ENCODE data around the gene ZNF782.
"Not testable (repeated sequence)": the region's sequence is repeated elsewhere in the genome, so short reads cannot be mapped to it uniquely, and the experiment has no call there.

Gene ZNF782

GRCh38 chr9:96853781-96854650 lies at the start of gene ZNF782:
TSS of gene ZNF782 (minus strand) at chr9:96854514. CDS start at chr9:96851961, 2,553 bp downstream.
- no peak for TF ChIP-seq EZH2 (IDR thresholded peaks at IDR 0.05; ENCODE audit: borderline replicate concordance, low read length)
- Histone ChIP-seq H2AFZ (ENCODE audit: low read length) (peak within 1 kb of the TSS; percentile 87; the same call in 1 of the 2 replicates), H3K27me3 (ENCODE audit: insufficient read depth, low read length) (no peaks in the 10 kb centered on the region), H3K79me2 (ENCODE audit: insufficient read depth, low read length) (peaks cover 25% of the 10 kb centered on the region), H3K4me3 (ENCODE audit: low read depth, low read length, poor library complexity, severe bottlenecking) (peak within 1 kb of the TSS; percentile 90), H3K9me2 (ENCODE audit: low read depth, low read length) (no peaks in the 10 kb centered on the region), H3K9me3 (ENCODE audit: low read length) (peaks cover 16% of the 10 kb centered on the region), H3K4me2 (ENCODE audit: low read length) (peak within 1 kb of the TSS; percentile 73), H3K9ac (ENCODE audit: low read length) (peak within 1 kb of the TSS; percentile 98), H3K36me3 (ENCODE audit: insufficient read depth, low read length) (peaks cover 35% of the 10 kb centered on the region), H3K4me1 (ENCODE audit: insufficient read depth, low read length, severe bottlenecking) (peaks cover 27% of the 10 kb centered on the region), H3F3A (ENCODE audit: insufficient read depth, low read length) (no peaks in the 10 kb centered on the region), H4K20me1 (ENCODE audit: insufficient read depth, low read length) (no peaks in the 10 kb centered on the region), H3K27ac (ENCODE audit: low read depth, low read length, poor library complexity, severe bottlenecking) (peak within 1 kb of the TSS; percentile 29)

DNA sequence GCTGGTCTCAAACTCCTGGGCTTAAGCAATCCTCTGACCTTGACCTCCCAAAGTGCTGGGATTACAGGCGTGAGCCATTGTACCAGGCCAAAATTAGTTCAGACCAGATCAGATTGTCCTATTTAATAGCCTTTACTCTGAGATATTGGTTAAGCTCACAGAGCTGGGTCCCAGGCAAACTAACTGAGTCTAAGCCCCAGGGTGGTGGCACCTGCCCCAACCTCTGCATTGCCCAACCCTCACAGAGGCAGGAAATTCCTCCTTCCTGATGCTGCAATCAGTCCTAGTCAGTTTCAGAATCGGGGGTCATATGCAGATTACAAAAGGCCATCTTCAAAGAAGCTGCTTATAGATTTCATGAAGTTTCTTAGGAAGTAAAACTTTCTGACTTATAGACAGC lies 45.7 kb upstream of the ZNF782 start:
- not testable (repeated sequence) for H3K4me1 ChIP-seq (ENCODE audit: insufficient read depth, low read length, severe bottlenecking); H2AFZ ChIP-seq (ENCODE audit: low read length); H3K9ac ChIP-seq (ENCODE audit: low read length); H3F3A ChIP-seq (ENCODE audit: insufficient read depth, low read length); H3K27me3 ChIP-seq (ENCODE audit: insufficient read depth, low read length); H3K4me2 ChIP-seq (ENCODE audit: low read length); H3K27ac ChIP-seq (ENCODE audit: low read depth, low read length, poor library complexity, severe bottlenecking); H4K20me1 ChIP-seq (ENCODE audit: insufficient read depth, low read length); H3K79me2 ChIP-seq (ENCODE audit: insufficient read depth, low read length); H3K36me3 ChIP-seq (ENCODE audit: insufficient read depth, low read length); H3K4me3 ChIP-seq (ENCODE audit: low read depth, low read length, poor library complexity, severe bottlenecking); H3K9me2 ChIP-seq (ENCODE audit: low read depth, low read length); H3K9me3 ChIP-seq (ENCODE audit: low read length)

- H3K79me2 ChIP-seq (ENCODE audit: insufficient read depth, low read length), result no peaks in the 10 kb centered on the region
- no peaks in the 10 kb centered on the region for H3K36me3 ChIP-seq (ENCODE audit: insufficient read depth, low read length)
- H3F3A ChIP-seq (ENCODE audit: insufficient read depth, low read length), result no peaks in the 10 kb centered on the region
- no peak overlapping the region for H2AFZ ChIP-seq (ENCODE audit: low read length)
- no peak overlapping the region for H3K4me3 ChIP-seq (ENCODE audit: low read depth, low read length, poor library complexity, severe bottlenecking)
- no peaks in the 10 kb centered on the region for H4K20me1 ChIP-seq (ENCODE audit: insufficient read depth, low read length)
- no peak overlapping the region for H3K4me2 ChIP-seq (ENCODE audit: low read length)
- H3K9me3 ChIP-seq (ENCODE audit: low read length), result no peaks in the 10 kb centered on the region
- H3K27me3 ChIP-seq (ENCODE audit: insufficient read depth, low read length), result no peaks in the 10 kb centered on the region
- TF ChIP-seq, protein P1, sequence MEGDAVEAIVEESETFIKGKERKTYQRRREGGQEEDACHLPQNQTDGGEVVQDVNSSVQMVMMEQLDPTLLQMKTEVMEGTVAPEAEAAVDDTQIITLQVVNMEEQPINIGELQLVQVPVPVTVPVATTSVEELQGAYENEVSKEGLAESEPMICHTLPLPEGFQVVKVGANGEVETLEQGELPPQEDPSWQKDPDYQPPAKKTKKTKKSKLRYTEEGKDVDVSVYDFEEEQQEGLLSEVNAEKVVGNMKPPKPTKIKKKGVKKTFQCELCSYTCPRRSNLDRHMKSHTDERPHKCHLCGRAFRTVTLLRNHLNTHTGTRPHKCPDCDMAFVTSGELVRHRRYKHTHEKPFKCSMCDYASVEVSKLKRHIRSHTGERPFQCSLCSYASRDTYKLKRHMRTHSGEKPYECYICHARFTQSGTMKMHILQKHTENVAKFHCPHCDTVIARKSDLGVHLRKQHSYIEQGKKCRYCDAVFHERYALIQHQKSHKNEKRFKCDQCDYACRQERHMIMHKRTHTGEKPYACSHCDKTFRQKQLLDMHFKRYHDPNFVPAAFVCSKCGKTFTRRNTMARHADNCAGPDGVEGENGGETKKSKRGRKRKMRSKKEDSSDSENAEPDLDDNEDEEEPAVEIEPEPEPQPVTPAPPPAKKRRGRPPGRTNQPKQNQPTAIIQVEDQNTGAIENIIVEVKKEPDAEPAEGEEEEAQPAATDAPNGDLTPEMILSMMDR (IDR thresholded peaks at IDR 0.05; ENCODE audit: low read length), result no peak
- H3K9ac ChIP-seq (ENCODE audit: low read length), result no peak overlapping the region
- H3K27ac ChIP-seq (ENCODE audit: low read depth, low read length, poor library complexity, severe bottlenecking), result no peak overlapping the region
- no peaks in the 10 kb centered on the region for H3K4me1 ChIP-seq (ENCODE audit: insufficient read depth, low read length, severe bottlenecking)
- no peaks in the 10 kb centered on the region for H3K9me2 ChIP-seq (ENCODE audit: low read depth, low read length)
Measured at GRCh38 chr9:96892131-96892530, 37.8 kb upstream of the ZNF782 start.

GRCh38 chr9:96888591-96888990 lies 34.3 kb upstream of the ZNF782 start:
- H3K27me3 ChIP-seq (ENCODE audit: insufficient read depth, low read length), result no peaks in the 10 kb centered on the region
- H3K79me2 ChIP-seq (ENCODE audit: insufficient read depth, low read length), result no peaks in the 10 kb centered on the region
- TF ChIP-seq, protein P1 (IDR thresholded peaks at IDR 0.05; ENCODE audit: low read length), result no peak
- TF ChIP-seq EZH2 (IDR thresholded peaks at IDR 0.05; ENCODE audit: borderline replicate concordance, low read length), result no peak
- H3K4me2 ChIP-seq (ENCODE audit: low read length), result no peak overlapping the region
- H3K4me1 ChIP-seq (ENCODE audit: insufficient read depth, low read length, severe bottlenecking), result no peaks in the 10 kb centered on the region
- H3K9me3 ChIP-seq (ENCODE audit: low read length), result no peaks in the 10 kb centered on the region
- H3F3A ChIP-seq (ENCODE audit: insufficient read depth, low read length), result no peaks in the 10 kb centered on the region
- no peak overlapping the region for H3K27ac ChIP-seq (ENCODE audit: low read depth, low read length, poor library complexity, severe bottlenecking)
- no peaks in the 10 kb centered on the region for H4K20me1 ChIP-seq (ENCODE audit: insufficient read depth, low read length)
- no peak overlapping the region for H2AFZ ChIP-seq (ENCODE audit: low read length)
- no peak overlapping the region for H3K9ac ChIP-seq (ENCODE audit: low read length)
- H3K9me2 ChIP-seq (ENCODE audit: low read depth, low read length), result no peaks in the 10 kb centered on the region
- H3K4me3 ChIP-seq (ENCODE audit: low read depth, low read length, poor library complexity, severe bottlenecking), result no peak overlapping the region
- no peaks in the 10 kb centered on the region for H3K36me3 ChIP-seq (ENCODE audit: insufficient read depth, low read length)

All from OCI-LY1 (cell line).